T-cell (primary cell): ENCODE measurements around the gene DVL3. TPM values are rescaled to one million over a fixed set of nuclear protein-coding genes. Genes with fewer than 3 reads are reported as not detected.
A peak's percentile ranks its signal among the peaks of the same experiment; 100 is the strongest.

Source experiments
- ATAC-seq, 4 experiments: fragments of 200-7000 bp in 3 of 4; fragments of 150-1000 bp in 1 of 4; cut with Tn5 transposase; replicated peaks in 1 of 4; 1 replicate in 3 of 4; 2 replicates in 1 of 4; pipeline ENCODE4 v1.10.0; 2021; ENCODE audit warnings: moderate library complexity in 3 of 4, mild to moderate bottlenecking in 2 of 4, moderate number of reproducible peaks in 1 of 4
- CTCF ChIA-PET, 2 donors: fragments of 300-600 bp; sonication (Branson Sonifier 250); formaldehyde crosslinking; loops; one replicate each; lab custom pipeline; 2022; ENCODE audit warnings: antibody characterized with exemption in 2 of 2; lab: Charles Lee
- POLR2A ChIA-PET, 2 donors: fragments of 300-600 bp; sonication (Branson Sonifier 250); formaldehyde crosslinking; loops; one replicate each; lab custom pipeline; 2022; ENCODE audit warnings: antibody characterized with exemption in 2 of 2; lab: Charles Lee
- DNase-seq, 35 experiments: peaks; one replicate each; pipeline versions ENCODE4 v3.0.0 to v3.0.0-alpha.2; 2013 to 2023
- H3K27ac ChIP-seq: one replicate; pipeline ENCODE4 v1.5.1; 2013; ENCODE audit warnings: low read length
- H3K27me3 ChIP-seq, 2 experiments: replicated peaks in 1 of 2; 1 replicate in 1 of 2; 2 replicates in 1 of 2; pipeline versions ENCODE4 v1.6.1 to v1.7.0; 2013; ENCODE audit warnings: low read length in 1 of 2, mixed read lengths in 1 of 2; ENCODE audit not compliant: control insufficient read depth in 2 of 2, insufficient read depth in 2 of 2; ENCODE audit errors: extremely low read depth in 1 of 2
- H3K36me3 ChIP-seq, 2 donors: 1 replicate in 1 of 2; 2 replicates in 1 of 2; pipeline versions ENCODE4 v1.6.1 to v1.7.0; 2013; ENCODE audit warnings: low read length in 1 of 2; ENCODE audit not compliant: control insufficient read depth in 2 of 2, insufficient read depth in 1 of 2; ENCODE audit errors: extremely low read depth in 1 of 2
- H3K4me1 ChIP-seq, 2 experiments: 1 replicate in 1 of 2; 2 replicates in 1 of 2; pipeline versions ENCODE4 v1.6.1 to v1.7.0; 2013; ENCODE audit warnings: low read length in 2 of 2, mixed read lengths in 1 of 2; ENCODE audit not compliant: insufficient read depth in 2 of 2, control insufficient read depth in 1 of 2; ENCODE audit errors: extremely low read depth in 1 of 2
- H3K4me3 ChIP-seq, 2 donors: 1 replicate in 1 of 2; 2 replicates in 1 of 2; pipeline versions ENCODE4 v1.5.1 to v1.7.0; 2013; ENCODE audit warnings: mild to moderate bottlenecking in 2 of 2, low read length in 1 of 2, moderate library complexity in 1 of 2; ENCODE audit not compliant: control insufficient read depth in 1 of 2; ENCODE audit errors: extremely low read depth in 1 of 2
- H3K9me3 ChIP-seq: 2 replicates; pipeline ENCODE4 v1.7.0; 2013
- H3K27ac Mint-ChIP-seq, 2 donors: one replicate each; pipeline ENCODE4 v1.8.0; 2020 to 2021; ENCODE audit warnings: mild to moderate bottlenecking in 2 of 2, mixed read lengths in 2 of 2
- H3K27me3 Mint-ChIP-seq, 2 donors: one replicate each; pipeline ENCODE4 v1.8.0; 2021 to 2022; ENCODE audit warnings: mixed read lengths in 2 of 2
- H3K36me3 Mint-ChIP-seq: one replicate; pipeline ENCODE4 v1.8.0; 2021; ENCODE audit warnings: mixed read lengths
- H3K4me1 Mint-ChIP-seq, 3 donors: one replicate each; pipeline ENCODE4 v1.8.0; 2020 to 2022; ENCODE audit warnings: mixed read lengths in 3 of 3, mild to moderate bottlenecking in 1 of 3
- H3K4me3 Mint-ChIP-seq, 3 donors: one replicate each; pipeline ENCODE4 v1.8.0; 2020 to 2022; ENCODE audit warnings: mild to moderate bottlenecking in 3 of 3, mixed read lengths in 3 of 3, moderate library complexity in 3 of 3
- H3K9me3 Mint-ChIP-seq, 3 donors: one replicate each; pipeline ENCODE4 v1.8.0; 2020 to 2022; ENCODE audit warnings: mixed read lengths in 3 of 3
- WGBS: methylation state at CpG from one replicate; pipeline ENCODE4 v1.1.5; 2013; ENCODE audit warnings: missing lambda C conversion rate; ENCODE audit not compliant: insufficient coverage; 5-methylcytosine and 5-hydroxymethylcytosine counted together
- total RNA-seq, 35 experiments: library from RNA in 6 of 35; stranded (reverse) in 6 of 35; fragments of 120-200 nt in 1 of 35; gene quantifications; one replicate each; pipeline versions ENCODE4 v1.2.1 to v1.2.4 and lab custom pipeline; 2013 to 2026

The DVL3 gene
- total RNA-seq, 5 donors from 2014 or later (not counting 1 experiment from before 2014, with no cell fraction given): 33.8 to 60.2 (median 51.2) TPM

DNA sequence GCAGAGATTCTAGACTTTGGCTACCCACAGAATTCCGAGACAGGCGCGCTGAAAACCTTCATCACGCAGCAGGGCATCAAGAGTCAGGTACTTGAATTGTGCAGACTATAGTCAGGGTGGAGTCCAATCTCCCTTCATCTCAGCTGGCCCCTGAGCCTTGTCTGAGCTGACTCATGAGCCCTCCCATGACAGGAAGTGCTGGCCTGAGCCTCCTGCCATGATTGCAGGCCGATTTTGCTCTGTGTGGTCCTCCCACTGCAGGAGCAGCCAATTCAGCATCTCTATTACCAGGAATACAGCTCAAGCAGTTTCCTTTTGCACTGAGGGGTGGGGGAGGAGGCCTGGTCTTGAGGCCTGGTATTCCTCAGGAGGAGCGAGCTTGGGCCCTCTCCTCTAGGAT lies 25.0 kb downstream of the DVL3 start:
- Mint-ChIP-seq H3K9me3 (no peaks in the 10 kb centered on the region), H3K4me1 (peaks cover 34 to 38% (median 36%) of the 10 kb centered on the region in 3 donors), H3K27me3 (no peaks in the 10 kb centered on the region), H3K36me3 (peaks cover 49% of the 10 kb centered on the region), H3K27ac (no peak overlapping the region), H3K4me3 (no peak overlapping the region)
- H3K36me3 ChIP-seq: peaks cover 32 to 78% of the 10 kb centered on the region in 2 donors
- ChIA-PET CTCF (interaction anchor here in 1 of 2 donors (0.9 kb wide), 1 partner anchor 174 kb away, joined by 3 read pairs; no protein-coding TSS in a partner anchor), POLR2A (no interaction called here)
- ATAC-seq (no peak), DNase-seq (no peak)
- H3K9me3 ChIP-seq: no peaks in the 10 kb centered on the region
- 100% methylated on average over 1 of the region's 6 CpGs for WGBS
- H3K4me3 ChIP-seq: no peak overlapping the region
- H3K27me3 ChIP-seq: no peaks in the 10 kb centered on the region
- peaks cover 7 to 37% of the 10 kb centered on the region in 2 experiments for H3K4me1 ChIP-seq
- no peak overlapping the region for H3K27ac ChIP-seq

- no peak overlapping the region for H3K4me3 ChIP-seq
- 96% methylated on average over 4 of the region's 9 CpGs for WGBS
- H3K36me3 ChIP-seq: peaks cover 32 to 77% of the 10 kb centered on the region in 2 donors
- ATAC-seq (no peak), DNase-seq (no peak)
- no peaks in the 10 kb centered on the region for H3K27me3 Mint-ChIP-seq
- ChIA-PET POLR2A (interaction anchor here in 1 of 2 donors (0.8 kb wide), 1 partner anchor 14 kb away, joined by 3 read pairs; no protein-coding TSS in a partner anchor), CTCF (no interaction called here)
- H3K9me3 ChIP-seq: no peaks in the 10 kb centered on the region
- peaks cover 49% of the 10 kb centered on the region for H3K36me3 Mint-ChIP-seq
- H3K4me3 Mint-ChIP-seq: no peak overlapping the region
- no peaks in the 10 kb centered on the region for H3K27me3 ChIP-seq
- H3K4me1 ChIP-seq: peaks cover 4 to 32% of the 10 kb centered on the region in 2 experiments
- no peak overlapping the region for H3K27ac ChIP-seq
- H3K27ac Mint-ChIP-seq: no peak overlapping the region
- H3K4me1 Mint-ChIP-seq: peaks cover 27 to 37% (median 31%) of the 10 kb centered on the region in 3 donors
- H3K9me3 Mint-ChIP-seq: no peaks in the 10 kb centered on the region
Observed at GRCh38 chr3:184181596-184181995, 26.4 kb downstream of the DVL3 start.

DNA sequence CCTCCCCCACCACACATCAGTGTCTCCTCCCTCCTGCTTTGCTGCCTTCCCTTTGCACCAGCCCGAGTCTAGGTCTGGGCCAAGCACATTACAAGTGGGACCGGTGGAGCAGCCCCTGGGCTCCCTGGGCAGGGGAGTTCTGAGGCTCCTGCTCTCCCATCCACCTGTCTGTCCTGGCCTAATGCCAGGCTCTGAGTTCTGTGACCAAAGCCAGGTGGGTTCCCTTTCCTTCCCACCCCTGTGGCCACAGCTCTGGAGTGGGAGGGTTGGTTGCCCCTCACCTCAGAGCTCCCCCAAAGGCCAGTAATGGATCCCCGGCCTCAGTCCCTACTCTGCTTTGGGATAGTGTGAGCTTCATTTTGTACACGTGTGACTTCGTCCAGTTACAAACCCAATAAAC lies 28.5 kb downstream of the DVL3 start:
- peaks cover 32 to 67% of the 10 kb centered on the region in 2 donors for H3K36me3 ChIP-seq
- Mint-ChIP-seq H3K9me3 (no peaks in the 10 kb centered on the region), H3K27ac (no peak overlapping the region), H3K4me1 (peaks cover 33 to 40% (median 34%) of the 10 kb centered on the region in 3 donors), H3K27me3 (no peaks in the 10 kb centered on the region), H3K4me3 (no peak overlapping the region), H3K36me3 (peaks cover 53% of the 10 kb centered on the region)
- no peak overlapping the region for H3K27ac ChIP-seq
- no peaks in the 10 kb centered on the region for H3K27me3 ChIP-seq
- H3K9me3 ChIP-seq: no peaks in the 10 kb centered on the region
- DNase-seq (no peak), ATAC-seq (no peak)
- POLR2A ChIA-PET: interaction anchor here in 1 of 2 donors (1.1 kb wide), 1 partner anchor 9 kb away, joined by 3 read pairs; the partner anchor contains the start of gene AP2M1
- no peak overlapping the region for H3K4me3 ChIP-seq
- no CpG with 5 or more reads among the region's 5 CpGs for WGBS
- CTCF ChIA-PET: no interaction called here
- peaks cover 9 to 35% of the 10 kb centered on the region in 2 experiments for H3K4me1 ChIP-seq

DNA sequence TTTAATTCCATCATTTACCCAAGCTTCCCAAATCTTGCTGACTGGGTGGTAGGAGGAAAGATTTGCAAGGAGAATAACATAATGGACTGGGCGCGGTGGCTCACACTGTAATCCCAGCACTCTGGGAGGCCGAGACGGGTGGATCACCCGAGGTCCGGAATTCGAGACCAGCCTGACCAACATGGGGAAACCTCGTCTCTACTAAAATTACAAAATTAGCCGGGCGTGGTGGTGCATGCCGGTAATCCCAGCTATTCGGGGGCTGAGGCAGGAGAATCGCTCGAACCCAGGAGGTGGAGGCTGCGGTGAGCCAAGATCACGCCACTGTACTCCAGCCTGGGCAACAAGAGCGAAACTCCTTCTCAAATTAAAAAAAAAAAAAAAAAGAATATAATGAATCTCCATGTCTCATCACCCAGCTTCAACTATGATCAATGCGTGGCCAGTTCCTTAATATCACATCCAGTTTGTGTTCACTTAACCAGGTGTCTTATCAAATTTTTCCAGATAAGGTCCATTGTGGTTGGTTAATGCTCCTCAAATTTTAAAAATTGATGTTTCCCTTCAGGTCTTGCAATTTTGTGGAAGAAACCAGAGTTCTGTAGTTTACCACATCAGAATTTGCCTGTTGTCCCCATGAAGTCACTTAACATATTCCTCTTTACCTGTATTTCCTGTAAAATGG lies 29.5 kb downstream of the DVL3 start:
- Histone ChIP-seq H3K27ac (no peak overlapping the region), H3K4me3 (no peak overlapping the region), H3K36me3 (peaks cover 26 to 67% of the 10 kb centered on the region in 2 donors), H3K4me1 (peaks cover 9 to 30% of the 10 kb centered on the region in 2 experiments), H3K27me3 (no peaks in the 10 kb centered on the region), H3K9me3 (no peaks in the 10 kb centered on the region)
- Mint-ChIP-seq H3K4me1 (peaks cover 35 to 43% (median 40%) of the 10 kb centered on the region in 3 donors), H3K36me3 (peaks cover 54% of the 10 kb centered on the region), H3K27me3 (no peaks in the 10 kb centered on the region), H3K9me3 (no peaks in the 10 kb centered on the region), H3K27ac (peak overlapping the region; percentile 76 to 85), H3K4me3 (peak overlapping the region; percentile 97 to 99 (median 97))
- ATAC-seq (no peak), DNase-seq (no peak)
- ChIA-PET CTCF (interaction anchor here in 1 of 2 donors (0.7 kb wide), 1 partner anchor 10 kb away, joined by 3 read pairs; no protein-coding TSS in a partner anchor), POLR2A (interaction anchor here (0.6 to 0.7 kb wide), 5 partner anchors 11 to 135 kb away, joined by 3 to 9 read pairs (median 4); no protein-coding TSS in a partner anchor)
- WGBS: 100% methylated on average over 14 of the region's 18 CpGs

GRCh38 chr3:184185461-184186183 lies 30.4 kb downstream of the DVL3 start:
- Mint-ChIP-seq H3K4me1 (peaks cover 45 to 46% (median 46%) of the 10 kb centered on the region in 3 donors), H3K9me3 (no peaks in the 10 kb centered on the region), H3K36me3 (peaks cover 50% of the 10 kb centered on the region), H3K27ac (peak overlapping the region; percentile 94 to 97), H3K27me3 (no peaks in the 10 kb centered on the region), H3K4me3 (peak overlapping the region; percentile 97 to 99 (median 97))
- Histone ChIP-seq H3K4me3 (peak overlapping the region; percentile 81 to 96), H3K36me3 (peaks cover 26 to 67% of the 10 kb centered on the region in 2 donors), H3K27ac (peak overlapping the region; percentile 52), H3K4me1 (peaks cover 9 to 30% of the 10 kb centered on the region in 2 experiments), H3K27me3 (no peaks in the 10 kb centered on the region), H3K9me3 (no peaks in the 10 kb centered on the region)
- CTCF ChIA-PET: interaction anchor here (0.7 to 1.2 kb wide), 5 partner anchors 11 to 185 kb away, joined by 3 to 5 read pairs (median 3); partner anchors contain the start of genes AP2M1 (in 1 of the 2), EEF1AKMT4 (in 1 of the 2) and EIF2B5 (in 1 of the 2)
- POLR2A ChIA-PET: interaction anchor here (0.6 to 0.8 kb wide), 2 partner anchors 43 to 1278 kb away, joined by 3 to 4 read pairs; no protein-coding TSS in a partner anchor
- WGBS: 7% methylated on average over 55 of the region's 55 CpGs
- peak; percentile 98 to 100 (median 99) for DNase-seq
- peak; percentile 91 to 94 (median 94) for ATAC-seq
